CD4-positive, alpha-beta T cell treated with Interferon alpha-2 for 1 hour (primary cell): Measurements from ENCODE around the gene DENND5B.
A peak's percentile ranks its signal among the peaks of the same experiment; 100 is the strongest.
"Not testable (repeated sequence)": the region's sequence is repeated elsewhere in the genome, so short reads cannot be mapped to it uniquely, and the experiment has no call there.

ENCODE experiments used
- DNase-seq, 2 donors: peaks; one replicate each; pipeline ENCODE4 v3.0.0-alpha.2; 2020 to 2022

Gene DENND5B

DNA sequence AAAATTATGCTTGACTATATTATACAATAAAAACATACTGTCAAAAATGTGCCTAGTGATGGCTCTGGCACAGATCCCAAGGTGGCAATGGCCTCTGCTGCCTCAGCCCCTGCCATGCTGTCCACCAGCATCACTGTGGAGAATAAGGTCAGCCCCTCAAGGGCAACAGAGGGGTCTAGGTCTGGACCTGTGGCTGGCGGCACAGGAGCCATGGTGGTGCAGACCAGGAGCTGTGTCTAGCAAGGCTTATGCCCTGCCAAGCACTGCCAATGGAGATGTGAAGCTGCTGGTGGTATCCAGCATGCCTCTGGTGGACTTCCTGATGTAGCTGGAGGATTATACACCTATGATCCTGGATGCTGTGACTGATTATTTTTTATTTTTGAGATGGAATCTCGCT is 125.9 kb downstream of the DENND5B start:
- DNase-seq = no peak

DNA sequence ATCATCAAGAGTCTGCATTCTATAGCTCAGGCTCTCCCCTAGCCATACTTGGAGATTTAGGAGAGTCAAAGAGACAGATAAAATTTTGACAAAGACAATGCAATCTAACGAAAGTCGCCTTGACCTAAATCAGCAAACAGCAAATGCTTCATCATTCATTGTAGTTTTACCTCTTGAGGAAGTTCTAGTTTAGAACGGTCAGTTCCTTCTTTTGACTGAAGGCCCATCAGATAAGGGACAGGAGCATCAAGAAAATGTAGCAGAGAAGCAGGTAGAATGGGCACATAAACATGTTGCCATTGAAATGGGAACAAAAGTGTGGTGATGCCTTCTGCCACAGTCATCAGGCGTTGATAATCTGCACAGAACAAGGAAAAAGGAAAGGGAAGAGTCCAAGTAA is 130.9 kb downstream of the DENND5B start:
- DNase-seq = no peak

- DNase-seq = no peak
Observed at GRCh38 chr12:31456562-31456961, 134.4 kb downstream of the DENND5B start.

- DNase-seq = no peak
Observed at GRCh38 chr12:31444736-31445135, 146.2 kb downstream of the DENND5B start.

GRCh38 chr12:31440586-31440985 is 150.3 kb downstream of the DENND5B start:
- DNase-seq = no peak

DNA sequence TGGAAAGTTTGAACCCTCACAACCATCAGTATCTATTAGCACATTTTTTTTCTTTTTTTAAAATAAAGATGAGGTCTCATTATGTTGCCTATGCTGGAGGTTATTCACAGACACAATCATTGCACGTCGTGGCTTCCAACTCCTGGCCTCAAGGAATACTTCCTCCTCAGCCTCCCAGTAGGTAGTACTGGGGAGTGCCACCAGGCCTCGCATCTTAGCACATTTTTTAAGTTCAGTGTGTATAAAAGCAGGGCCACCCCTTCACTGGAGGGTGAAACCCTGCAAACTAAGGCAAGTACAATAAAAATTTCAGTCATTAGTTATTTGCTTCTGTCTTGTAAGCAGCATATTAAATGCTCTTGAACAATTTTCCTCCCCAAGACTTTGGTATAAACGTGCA is 150.8 kb downstream of the DENND5B start:
- DNase-seq = no peak

GRCh38 chr12:31431721-31432240 is 159.2 kb downstream of the DENND5B start:
- no peak for DNase-seq

DNA sequence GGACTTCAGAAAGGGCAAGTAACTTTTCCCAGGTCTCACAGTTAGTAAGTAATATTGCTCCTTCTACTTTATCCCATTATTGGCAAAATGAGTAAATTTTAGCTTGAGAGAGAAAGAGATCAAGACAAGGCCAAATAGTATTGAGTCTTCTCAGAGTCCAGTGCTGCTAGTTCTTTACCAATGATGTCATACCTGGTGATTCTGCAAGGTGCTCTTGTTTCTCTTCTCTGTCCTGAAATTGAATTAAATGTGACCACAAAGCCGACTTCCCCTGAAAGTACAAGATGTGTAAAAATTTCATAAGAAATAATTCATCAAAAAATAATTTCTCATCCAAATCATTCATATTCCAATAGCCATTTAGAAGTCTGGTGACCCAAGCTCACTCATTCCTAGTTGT is 167.5 kb downstream of the DENND5B start:
- DNase-seq = no peak

DNA sequence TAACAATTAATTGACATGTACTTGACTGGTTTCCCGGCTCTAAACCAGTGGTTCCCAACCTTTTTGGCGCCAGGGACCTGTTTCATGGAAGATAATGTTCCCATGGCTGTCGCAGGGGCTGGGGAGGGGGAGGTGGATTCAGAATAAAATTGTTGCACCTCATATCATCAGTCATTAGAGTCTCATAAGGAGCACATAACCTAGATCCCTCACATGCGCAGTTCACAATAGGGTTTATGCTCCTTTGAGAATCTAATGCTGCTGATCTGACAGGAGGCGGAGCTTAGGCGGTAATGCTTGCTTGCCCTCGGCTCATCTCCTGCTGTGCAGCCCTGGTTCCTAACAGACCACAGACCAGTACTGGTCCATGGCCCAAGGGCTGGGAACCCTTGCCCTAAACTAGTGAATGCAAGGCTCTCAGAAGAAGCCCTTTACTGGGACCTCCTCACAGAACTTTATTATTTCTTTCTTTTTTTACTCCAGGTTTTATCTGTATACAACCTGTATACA is 178.6 kb downstream of the DENND5B start:
- DNase-seq = no peak

DNA sequence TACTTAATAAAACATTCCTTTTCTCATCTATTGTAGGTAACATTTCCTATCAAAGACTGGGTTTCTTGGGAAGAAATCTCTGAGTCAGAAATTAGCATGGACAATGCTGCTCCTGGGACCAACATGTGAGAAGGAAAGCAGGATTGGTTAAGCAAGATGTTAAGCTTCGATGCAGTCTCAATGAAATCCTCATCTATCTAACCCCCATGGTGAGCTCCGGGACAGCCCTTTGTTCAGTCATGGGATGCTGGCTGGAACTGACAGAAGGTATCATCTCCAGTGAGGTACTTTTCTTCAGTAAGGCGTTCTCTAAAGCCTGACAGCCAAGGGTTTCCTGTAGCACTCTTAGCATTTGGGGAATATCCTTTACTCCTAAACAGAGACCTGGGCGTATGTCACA is 182.2 kb downstream of the DENND5B start:
- DNase-seq = no peak

- DNase-seq = no peak
Observed at GRCh38 chr12:31407562-31407961, 183.4 kb downstream of the DENND5B start.

- no peak for DNase-seq
Observed at GRCh38 chr12:31406345-31406744, 184.6 kb downstream of the DENND5B start.

DNA sequence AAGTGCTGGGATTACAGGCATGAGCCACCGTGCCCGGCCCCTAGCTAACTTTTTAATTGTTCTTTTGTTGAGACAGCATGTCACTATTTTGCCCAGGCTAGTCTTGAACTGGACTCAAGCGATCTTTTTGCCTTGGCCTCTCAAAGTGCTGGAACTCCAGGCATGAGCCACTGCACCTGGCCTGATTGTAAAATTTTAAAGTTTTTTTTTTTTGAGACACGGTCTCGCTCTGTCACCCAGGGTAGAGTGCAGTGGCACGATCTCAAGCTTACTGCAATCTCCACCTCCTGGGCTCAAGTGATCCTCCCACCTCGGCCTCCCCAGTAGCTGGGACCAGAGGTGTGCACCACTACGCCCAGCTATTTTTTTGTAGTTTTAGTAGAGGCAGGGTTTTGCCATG is 185.9 kb downstream of the DENND5B start:
- no peak for DNase-seq

GRCh38 chr12:31403099-31403607 is 187.8 kb downstream of the DENND5B start:
- DNase-seq = peak; percentile 71 to 73

- no peak for DNase-seq
Observed at GRCh38 chr12:31393004-31393550, 197.9 kb downstream of the DENND5B start.

DNA sequence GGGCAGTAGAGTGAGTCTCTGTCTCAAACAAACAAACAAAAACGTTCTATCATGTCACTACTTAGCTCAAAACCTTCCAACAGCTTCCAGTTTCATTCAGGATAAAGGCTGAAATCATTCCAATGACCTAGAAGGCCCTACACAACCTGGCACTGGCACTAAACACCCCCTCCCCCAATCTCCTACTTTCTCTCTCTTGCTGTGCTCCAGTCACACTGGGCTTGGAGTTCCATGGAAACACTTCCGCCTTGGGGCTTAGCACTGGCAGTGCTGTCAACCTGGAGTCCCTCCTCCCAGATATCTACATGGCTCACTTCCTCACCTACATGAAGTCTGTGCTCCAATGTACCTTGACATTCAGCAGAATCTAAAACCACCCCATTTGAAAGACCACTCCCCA is 199.9 kb downstream of the DENND5B start:
- DNase-seq = no peak

DNA sequence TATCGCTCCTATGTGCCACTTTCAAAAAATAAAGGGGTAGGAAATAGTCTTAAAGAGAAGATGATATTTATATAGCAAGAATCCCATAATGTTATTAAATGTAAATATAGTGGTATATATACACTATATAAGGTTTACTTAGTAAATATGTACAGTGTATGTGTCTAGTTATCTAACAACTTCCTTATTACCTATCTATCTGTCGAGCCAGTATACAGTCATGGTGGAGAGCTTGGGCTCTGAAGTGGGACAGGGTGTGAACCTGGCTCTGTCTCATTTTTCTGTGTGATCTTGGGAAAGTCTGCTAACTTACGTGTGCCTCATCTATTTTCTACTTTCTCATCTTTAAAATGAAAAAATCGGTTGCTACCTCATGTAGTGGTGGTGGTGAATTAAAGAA is 202.2 kb downstream of the DENND5B start:
- DNase-seq = no peak

DNA sequence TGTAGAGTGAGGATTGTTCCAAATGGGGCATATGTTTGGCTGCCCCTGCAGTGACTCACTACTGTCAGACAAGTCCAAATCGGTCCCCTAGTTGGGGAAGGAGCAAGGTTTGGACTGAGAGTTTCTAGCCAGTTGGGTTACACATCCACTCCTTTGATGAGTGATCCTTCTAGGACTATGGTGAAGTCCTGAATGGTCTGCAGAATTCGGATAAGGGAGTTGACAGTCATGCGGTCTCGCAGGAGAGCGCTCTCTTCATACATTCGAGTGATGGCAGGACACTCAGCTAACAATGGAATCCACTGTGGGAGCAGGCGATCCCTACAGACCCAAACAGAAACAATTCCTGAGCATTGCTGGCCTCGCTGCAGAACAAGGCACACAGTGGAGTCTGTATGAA is 203.5 kb downstream of the DENND5B start:
- no peak for DNase-seq

DNA sequence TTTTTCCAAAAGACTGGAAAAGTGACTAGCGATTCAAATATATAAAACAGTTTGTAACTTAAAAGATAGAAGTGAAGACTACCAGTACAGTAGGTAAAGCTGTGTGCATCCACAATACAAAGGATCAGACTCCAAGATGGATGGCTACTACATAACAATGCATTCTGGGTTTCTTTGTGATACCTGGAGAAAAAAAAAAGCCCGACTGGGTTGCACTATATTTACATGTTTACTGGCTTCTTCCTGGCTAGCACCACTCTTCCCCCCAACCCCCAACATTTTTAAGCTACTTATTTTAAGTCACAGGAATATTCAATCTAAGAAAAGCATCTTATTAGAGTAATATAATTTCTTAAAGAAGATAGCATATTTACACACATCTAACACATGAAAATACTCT is 203.9 kb downstream of the DENND5B start:
- DNase-seq = no peak

DNA sequence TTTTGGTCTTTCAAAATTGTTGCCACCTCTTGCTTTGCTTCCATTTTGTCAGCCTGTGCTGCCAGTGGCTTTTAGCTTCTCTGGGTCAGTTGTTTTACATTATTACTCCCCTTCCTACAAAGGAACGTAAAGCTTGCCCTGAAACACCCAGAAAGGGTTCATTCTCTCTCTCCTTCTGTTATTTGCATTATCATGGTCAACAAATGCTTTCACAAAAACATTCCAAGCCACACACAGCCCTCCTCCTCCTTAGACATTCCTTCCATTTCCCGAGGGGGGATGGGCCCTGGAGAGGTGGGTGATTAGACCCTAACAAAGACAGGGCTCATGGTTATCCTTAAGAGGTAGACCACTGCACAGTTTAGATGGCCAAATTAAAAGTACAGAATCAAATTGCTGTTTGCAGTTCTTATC is 204.6 kb downstream of the DENND5B start:
- DNase-seq = no peak

DNA sequence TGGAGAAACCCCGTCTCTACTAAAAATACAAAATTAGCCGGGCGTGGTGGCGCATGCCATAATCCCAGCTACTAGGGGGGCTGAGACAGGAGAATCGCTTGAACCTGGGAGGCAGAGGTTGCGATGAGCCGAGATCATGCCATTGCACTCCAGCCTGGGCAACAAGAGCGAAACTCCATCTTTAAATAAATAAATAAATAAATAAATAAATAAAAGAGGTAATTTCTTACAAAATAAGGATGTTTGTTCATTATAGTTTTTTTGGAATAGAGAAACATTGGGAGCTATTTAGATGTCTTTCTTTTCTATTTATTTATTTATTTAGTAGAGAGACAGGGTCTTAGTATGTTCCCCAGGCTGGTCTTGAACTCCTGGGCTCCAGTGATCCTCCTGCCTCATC is 213.7 kb downstream of the DENND5B start:
- not testable (repeated sequence) for DNase-seq

DNA sequence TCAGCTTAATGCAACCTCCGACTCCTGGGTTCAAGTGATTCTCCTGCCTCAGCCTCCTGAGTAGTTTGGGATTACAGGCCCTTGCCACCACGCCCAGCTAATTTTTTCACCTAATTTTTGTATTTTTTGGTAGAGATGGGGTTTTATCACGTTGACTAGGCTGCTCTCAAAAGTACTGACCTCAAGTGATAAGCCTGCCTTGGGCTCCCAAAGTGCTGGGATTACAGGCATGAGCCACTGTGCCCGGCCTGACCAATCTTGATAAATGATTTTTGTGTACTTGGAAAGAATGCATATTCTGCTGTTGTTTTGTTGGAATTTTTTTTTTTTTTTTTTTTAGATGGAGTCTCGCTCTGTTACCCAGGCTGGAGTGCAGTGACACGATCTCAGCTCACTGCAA is 215.5 kb downstream of the DENND5B start:
- not testable (repeated sequence) for DNase-seq

GRCh38 chr12:31371256-31371620 is 219.7 kb downstream of the DENND5B start:
- no peak for DNase-seq

- no peak for DNase-seq
Observed at GRCh38 chr12:31370531-31371255, 220.2 kb downstream of the DENND5B start.
